RWPE2 (cell line): Measurements from ENCODE around the gene SHISA3.

Experiments
- ATAC-seq: fragments of 200-7000 bp; cut with Tn5 transposase; 3 replicates; pipeline ENCODE4 v1.9.1; 2021; ENCODE audit warnings: low read depth
- DNase-seq: peaks from one replicate; pipeline ENCODE4 v3.0.0-alpha.2; 2020; ENCODE audit warnings: low spot score
- H3K27ac ChIP-seq: fragments of 450-650 bp; 2 replicates; pipeline ENCODE4 v1.5.1; 2017; ENCODE audit warnings: mild to moderate bottlenecking; ENCODE audit not compliant: poor library complexity, severe bottlenecking
- H3K27me3 ChIP-seq: fragments of 250-450 bp; sonication (Bioruptor Pico); 2 replicates; pipeline ENCODE4 v1.5.1; 2021; ENCODE audit warnings: mild to moderate bottlenecking, moderate library complexity; ENCODE audit not compliant: insufficient read depth, poor library complexity, severe bottlenecking
- H3K36me3 ChIP-seq: fragments of 250-450 bp; sonication (Bioruptor Pico); 2 replicates; pipeline ENCODE4 v1.5.1; 2020; ENCODE audit warnings: low read depth, mild to moderate bottlenecking, moderate library complexity
- H3K4me1 ChIP-seq: fragments of 250-450 bp; sonication (Bioruptor Pico); 2 replicates; pipeline ENCODE4 v1.5.1; 2021; ENCODE audit warnings: mild to moderate bottlenecking, moderate library complexity; ENCODE audit not compliant: insufficient read depth, poor library complexity, severe bottlenecking
- H3K4me3 ChIP-seq: fragments of 250-450 bp; sonication (Bioruptor Pico); 2 replicates; pipeline ENCODE4 v1.5.1; 2021; ENCODE audit warnings: mild to moderate bottlenecking, moderate library complexity; ENCODE audit not compliant: severe bottlenecking
- H3K9me3 ChIP-seq: fragments of 250-450 bp; sonication (Bioruptor Pico); 2 replicates; pipeline ENCODE4 v1.5.1; 2021; ENCODE audit warnings: mild to moderate bottlenecking, moderate library complexity; ENCODE audit not compliant: severe bottlenecking
- TF ChIP-seq, protein P1 (sequence below): fragments of 450-650 bp; IDR thresholded peaks from one replicate; pipeline ENCODE4 v1.5.1; 2017; ENCODE audit warnings: mild to moderate bottlenecking, moderate library complexity; ENCODE audit not compliant: poor library complexity, severe bottlenecking

Gene SHISA3

DNA sequence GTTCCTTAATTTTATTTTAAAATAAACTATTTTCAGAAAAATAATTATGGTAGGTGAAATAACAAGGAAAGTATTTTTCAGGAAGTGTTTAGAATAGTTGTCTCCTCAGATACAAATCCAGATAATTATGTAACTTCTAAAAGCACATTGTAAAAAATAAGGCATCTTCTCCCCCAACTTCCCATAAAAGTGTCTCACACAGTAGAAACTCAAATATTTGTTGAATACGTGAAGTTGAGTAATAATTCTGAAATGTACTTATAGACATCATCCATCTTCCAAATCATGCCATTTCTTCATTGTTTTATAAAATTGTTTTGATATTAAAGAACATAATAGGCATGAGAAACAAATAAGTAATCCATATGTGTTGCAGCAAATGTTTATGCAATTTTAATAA lies 18.0 kb downstream of the SHISA3 start:
- DNase-seq (no peak), ATAC-seq (no peak)
- Histone ChIP-seq H3K4me1 (peaks cover 17% of the 10 kb centered on the region), H3K36me3 (no peaks in the 10 kb centered on the region), H3K27me3 (no peaks in the 10 kb centered on the region), H3K27ac (no peak overlapping the region), H3K4me3 (no peak overlapping the region), H3K9me3 (no peaks in the 10 kb centered on the region)
- TF ChIP-seq, protein P1, sequence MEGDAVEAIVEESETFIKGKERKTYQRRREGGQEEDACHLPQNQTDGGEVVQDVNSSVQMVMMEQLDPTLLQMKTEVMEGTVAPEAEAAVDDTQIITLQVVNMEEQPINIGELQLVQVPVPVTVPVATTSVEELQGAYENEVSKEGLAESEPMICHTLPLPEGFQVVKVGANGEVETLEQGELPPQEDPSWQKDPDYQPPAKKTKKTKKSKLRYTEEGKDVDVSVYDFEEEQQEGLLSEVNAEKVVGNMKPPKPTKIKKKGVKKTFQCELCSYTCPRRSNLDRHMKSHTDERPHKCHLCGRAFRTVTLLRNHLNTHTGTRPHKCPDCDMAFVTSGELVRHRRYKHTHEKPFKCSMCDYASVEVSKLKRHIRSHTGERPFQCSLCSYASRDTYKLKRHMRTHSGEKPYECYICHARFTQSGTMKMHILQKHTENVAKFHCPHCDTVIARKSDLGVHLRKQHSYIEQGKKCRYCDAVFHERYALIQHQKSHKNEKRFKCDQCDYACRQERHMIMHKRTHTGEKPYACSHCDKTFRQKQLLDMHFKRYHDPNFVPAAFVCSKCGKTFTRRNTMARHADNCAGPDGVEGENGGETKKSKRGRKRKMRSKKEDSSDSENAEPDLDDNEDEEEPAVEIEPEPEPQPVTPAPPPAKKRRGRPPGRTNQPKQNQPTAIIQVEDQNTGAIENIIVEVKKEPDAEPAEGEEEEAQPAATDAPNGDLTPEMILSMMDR: no peak

DNA sequence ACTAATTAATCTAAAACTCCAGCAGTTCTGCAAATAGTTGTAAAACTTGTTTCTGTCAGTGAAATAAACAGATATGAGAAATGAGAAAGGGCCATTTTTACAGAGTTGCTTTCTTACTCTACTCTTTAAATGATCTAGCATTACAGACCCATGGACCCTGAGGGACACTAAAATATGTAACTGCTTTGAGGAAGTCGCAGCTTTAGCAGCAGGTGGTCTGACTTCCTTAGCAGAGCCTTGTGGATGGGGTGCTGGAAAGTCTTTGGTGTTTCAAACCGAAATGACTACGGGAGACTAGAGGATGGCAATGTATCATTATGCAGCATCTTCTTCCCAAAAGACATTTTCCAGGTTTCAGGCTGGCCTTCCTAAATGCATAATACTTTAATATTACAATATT lies 18.7 kb downstream of the SHISA3 start:
- H3K9me3 ChIP-seq: no peaks in the 10 kb centered on the region
- H3K4me3 ChIP-seq: no peak overlapping the region
- H3K36me3 ChIP-seq: no peaks in the 10 kb centered on the region
- DNase-seq (no peak), ATAC-seq (no peak)
- no peak overlapping the region for H3K27ac ChIP-seq
- no peaks in the 10 kb centered on the region for H3K27me3 ChIP-seq
- TF ChIP-seq, protein P1: no peak
- peaks cover 11% of the 10 kb centered on the region for H3K4me1 ChIP-seq

DNA sequence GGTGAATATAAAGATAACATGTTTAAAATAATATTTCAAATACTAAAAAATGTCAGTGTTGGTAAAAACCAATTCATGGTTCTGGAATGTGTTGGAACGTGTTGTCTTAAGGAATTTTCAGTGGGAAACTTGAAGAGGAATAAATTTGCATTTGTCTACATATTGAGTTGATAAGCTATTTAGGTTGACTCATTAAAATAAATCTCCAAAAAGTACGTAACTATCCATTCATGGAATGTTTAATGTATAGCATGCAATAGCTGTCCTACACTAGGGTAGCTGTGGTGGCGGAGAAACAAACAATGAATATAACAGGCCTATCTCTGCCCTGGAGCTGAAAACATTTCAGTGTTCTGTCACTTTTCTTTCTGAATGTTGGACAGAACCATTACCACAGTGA lies 20.3 kb downstream of the SHISA3 start:
- Histone ChIP-seq H3K4me3 (no peak overlapping the region), H3K36me3 (no peaks in the 10 kb centered on the region), H3K9me3 (no peaks in the 10 kb centered on the region), H3K27me3 (no peaks in the 10 kb centered on the region), H3K27ac (no peak overlapping the region), H3K4me1 (no peaks in the 10 kb centered on the region)
- ATAC-seq (no peak), DNase-seq (no peak)
- TF ChIP-seq, protein P1: no peak

DNA sequence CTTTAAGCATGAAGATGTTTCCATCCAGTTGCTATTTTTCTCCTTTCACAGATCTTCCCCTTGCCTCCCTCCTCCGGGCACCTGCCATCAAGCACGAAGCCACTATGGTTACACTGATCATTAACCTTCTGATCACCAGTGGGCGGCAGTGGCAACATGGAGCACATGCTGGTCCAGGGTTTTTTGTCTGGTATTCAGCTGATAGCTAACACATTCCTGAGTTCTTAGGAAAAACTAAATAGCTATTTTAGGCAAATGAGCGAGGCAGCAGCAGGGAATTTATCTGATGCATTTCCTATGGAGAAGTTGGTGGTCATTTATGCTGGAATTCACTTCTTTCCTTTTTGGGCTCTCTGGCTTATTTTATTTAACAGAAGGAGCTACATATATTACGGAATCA lies 22.9 kb downstream of the SHISA3 start:
- Histone ChIP-seq H3K4me1 (no peaks in the 10 kb centered on the region), H3K9me3 (no peaks in the 10 kb centered on the region), H3K4me3 (no peak overlapping the region), H3K27ac (no peak overlapping the region), H3K36me3 (no peaks in the 10 kb centered on the region), H3K27me3 (no peaks in the 10 kb centered on the region)
- no peak for ATAC-seq
- TF ChIP-seq, protein P1: no peak
- no peak for DNase-seq

DNA sequence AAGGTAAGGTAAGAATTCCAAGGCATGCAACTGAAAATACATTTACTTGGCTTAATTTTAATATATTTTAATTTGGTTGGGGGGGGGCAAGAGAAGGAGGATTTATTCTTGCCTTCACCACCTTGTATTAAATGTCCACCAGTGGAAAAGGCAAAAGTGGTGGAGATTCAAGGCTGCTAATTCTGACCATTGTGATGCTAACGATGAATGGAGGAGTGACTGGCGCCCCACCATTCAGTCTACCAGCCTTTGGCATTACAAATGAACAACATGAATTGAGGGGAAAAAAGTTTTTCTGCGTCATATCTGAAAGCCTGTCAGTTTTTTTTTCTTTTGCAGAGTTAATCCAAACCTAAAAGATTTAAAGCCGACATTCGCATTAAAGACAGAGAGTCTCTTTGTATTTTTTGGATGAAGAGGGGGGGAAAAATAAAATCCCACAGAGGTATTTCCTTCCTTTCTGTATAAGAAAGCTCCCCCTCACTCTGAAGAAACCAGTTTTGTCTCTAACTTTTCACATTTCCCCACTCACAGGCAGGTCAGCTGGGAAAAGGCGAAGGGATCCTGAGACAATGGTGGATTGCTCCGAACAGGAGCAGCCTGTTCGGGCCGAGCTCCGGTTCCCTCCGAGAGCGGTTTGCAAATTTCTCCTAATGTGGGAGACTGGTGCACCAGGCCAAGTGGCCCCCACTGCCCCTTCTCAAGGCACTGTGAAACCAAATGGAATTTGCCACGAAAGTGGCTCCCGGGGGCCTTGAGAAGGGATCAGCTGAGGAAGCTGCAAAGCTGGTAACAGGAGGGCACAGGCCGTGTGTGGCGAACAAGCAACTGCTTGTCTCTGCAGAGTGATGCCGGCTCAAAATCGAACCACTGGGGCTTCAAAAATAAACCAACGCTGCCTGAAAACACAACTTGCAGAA lies 28.1 kb downstream of the SHISA3 start:
- H3K36me3 ChIP-seq: no peaks in the 10 kb centered on the region
- H3K9me3 ChIP-seq: no peaks in the 10 kb centered on the region
- H3K4me1 ChIP-seq: no peaks in the 10 kb centered on the region
- TF ChIP-seq, protein P1: no peak
- no peak overlapping the region for H3K4me3 ChIP-seq
- DNase-seq: no peak
- no peaks in the 10 kb centered on the region for H3K27me3 ChIP-seq
- ATAC-seq: no peak
- H3K27ac ChIP-seq: no peak overlapping the region
